ENCODE results near the gene RHOH.

DNA sequence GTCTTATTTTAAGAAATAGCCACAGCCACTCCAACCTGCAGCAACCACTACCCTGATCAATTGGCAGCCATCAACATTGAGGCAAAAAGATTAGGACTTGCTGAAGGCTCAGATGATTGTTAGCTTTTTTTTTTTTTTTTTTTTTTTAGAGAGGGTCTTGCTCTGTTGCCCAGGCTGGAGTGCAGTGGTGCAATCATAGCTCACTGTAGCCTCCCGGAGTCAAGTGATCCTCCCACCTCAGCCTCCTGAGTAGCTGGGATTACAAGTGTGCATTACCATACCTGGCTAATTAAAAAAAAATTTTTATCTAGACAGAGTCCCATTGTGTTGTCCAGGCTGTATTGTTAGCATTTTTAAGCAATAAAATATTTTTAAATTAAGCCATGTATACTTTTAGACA, 26.5 kb downstream of the RHOH start:
- no peak for TF ChIP-seq EZH2 (IDR thresholded peaks at IDR 0.05; ENCODE audit: borderline replicate concordance, low read length)
- TF ChIP-seq, protein P1, sequence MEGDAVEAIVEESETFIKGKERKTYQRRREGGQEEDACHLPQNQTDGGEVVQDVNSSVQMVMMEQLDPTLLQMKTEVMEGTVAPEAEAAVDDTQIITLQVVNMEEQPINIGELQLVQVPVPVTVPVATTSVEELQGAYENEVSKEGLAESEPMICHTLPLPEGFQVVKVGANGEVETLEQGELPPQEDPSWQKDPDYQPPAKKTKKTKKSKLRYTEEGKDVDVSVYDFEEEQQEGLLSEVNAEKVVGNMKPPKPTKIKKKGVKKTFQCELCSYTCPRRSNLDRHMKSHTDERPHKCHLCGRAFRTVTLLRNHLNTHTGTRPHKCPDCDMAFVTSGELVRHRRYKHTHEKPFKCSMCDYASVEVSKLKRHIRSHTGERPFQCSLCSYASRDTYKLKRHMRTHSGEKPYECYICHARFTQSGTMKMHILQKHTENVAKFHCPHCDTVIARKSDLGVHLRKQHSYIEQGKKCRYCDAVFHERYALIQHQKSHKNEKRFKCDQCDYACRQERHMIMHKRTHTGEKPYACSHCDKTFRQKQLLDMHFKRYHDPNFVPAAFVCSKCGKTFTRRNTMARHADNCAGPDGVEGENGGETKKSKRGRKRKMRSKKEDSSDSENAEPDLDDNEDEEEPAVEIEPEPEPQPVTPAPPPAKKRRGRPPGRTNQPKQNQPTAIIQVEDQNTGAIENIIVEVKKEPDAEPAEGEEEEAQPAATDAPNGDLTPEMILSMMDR (IDR thresholded peaks at IDR 0.05; ENCODE audit: low read length) = no peak
